H9 (cell line): Measurements from ENCODE around the gene LRP1-AS. TPM values are rescaled to one million over a fixed set of nuclear protein-coding genes. Genes with fewer than 3 reads are reported as not detected.

ENCODE experiments used
- DNase-seq: peaks from one replicate; pipeline ENCODE4 v3.0.0-alpha.2; 2017
- H2AFZ ChIP-seq: one replicate; pipeline ENCODE4 v1.6.1; 2013; ENCODE audit warnings: mild to moderate bottlenecking, low read length, control low read depth, moderate library complexity
- H2AK5ac ChIP-seq: 2 replicates; pipeline ENCODE4 v1.6.1; 2013; ENCODE audit warnings: low read length, control low read depth, mixed read lengths; ENCODE audit not compliant: insufficient read length
- H2BK120ac ChIP-seq: one replicate; pipeline ENCODE4 v1.6.1; 2013; ENCODE audit warnings: low read depth, mild to moderate bottlenecking, low read length, control low read depth, inconsistent platforms; ENCODE audit not compliant: poor library complexity, severe bottlenecking
- H2BK12ac ChIP-seq: 2 replicates; pipeline ENCODE4 v1.6.1; 2013; ENCODE audit warnings: low read length, control low read depth, mixed read lengths, low read depth; ENCODE audit not compliant: insufficient read length
- H2BK15ac ChIP-seq: 2 replicates; pipeline ENCODE4 v1.6.1; 2013; ENCODE audit warnings: low read depth, low read length, control low read depth
- H2BK20ac ChIP-seq: one replicate; pipeline ENCODE4 v1.6.1; 2013; ENCODE audit warnings: low read depth, mild to moderate bottlenecking, low read length, control low read depth, inconsistent platforms; ENCODE audit not compliant: poor library complexity, severe bottlenecking
- H2BK5ac ChIP-seq: 2 replicates; pipeline ENCODE4 v1.6.1; 2013; ENCODE audit warnings: low read length, control low read depth, mixed read lengths; ENCODE audit not compliant: insufficient read length
- H3K14ac ChIP-seq: 2 replicates; pipeline ENCODE4 v1.6.1; 2013; ENCODE audit warnings: low read length, control low read depth; ENCODE audit not compliant: insufficient read depth
- H3K18ac ChIP-seq: 2 replicates; pipeline ENCODE4 v1.6.1; 2013; ENCODE audit warnings: low read depth, mild to moderate bottlenecking, mixed read lengths, low read length, control low read depth; ENCODE audit not compliant: insufficient read length
- H3K23ac ChIP-seq: 2 replicates; pipeline ENCODE4 v1.6.1; 2013; ENCODE audit warnings: low read length, control low read depth, mixed read lengths, low read depth; ENCODE audit not compliant: insufficient read length
- H3K23me2 ChIP-seq: 2 replicates; pipeline ENCODE4 v1.6.1; 2013; ENCODE audit warnings: low read depth, mild to moderate bottlenecking, mixed read lengths, low read length, control low read depth; ENCODE audit not compliant: insufficient read length, poor library complexity, severe bottlenecking
- H3K27ac ChIP-seq: 2 replicates; pipeline ENCODE4 v1.5.1; 2013; ENCODE audit warnings: low read length, control low read depth, mixed read lengths, low read depth; ENCODE audit not compliant: insufficient read length
- H3K27me3 ChIP-seq: 2 replicates; pipeline ENCODE4 v1.6.1; 2013; ENCODE audit warnings: low read length, control low read depth, inconsistent platforms; ENCODE audit not compliant: insufficient read depth
- H3K4ac ChIP-seq: 2 replicates; pipeline ENCODE4 v1.6.1; 2013; ENCODE audit warnings: low read depth, mild to moderate bottlenecking, control low read depth, inconsistent platforms, low read length, moderate library complexity
- H3K4me1 ChIP-seq: 2 replicates; pipeline ENCODE4 v1.6.1; 2013; ENCODE audit warnings: low read length, control low read depth, inconsistent platforms; ENCODE audit not compliant: insufficient read depth
- H3K4me2 ChIP-seq: 2 replicates; pipeline ENCODE4 v1.6.1; 2013; ENCODE audit warnings: low read length, control low read depth, mixed read lengths; ENCODE audit not compliant: insufficient read length, insufficient read depth
- H3K56ac ChIP-seq: 2 replicates; pipeline ENCODE4 v1.6.1; 2013; ENCODE audit warnings: low read depth, mild to moderate bottlenecking, mixed read lengths, low read length, control low read depth; ENCODE audit not compliant: insufficient read length
- H3K79me1 ChIP-seq: 2 replicates; pipeline ENCODE4 v1.6.1; 2013; ENCODE audit warnings: low read depth, mild to moderate bottlenecking, moderate library complexity, low read length, control low read depth, inconsistent platforms; ENCODE audit not compliant: insufficient read depth, poor library complexity, severe bottlenecking
- H3K79me2 ChIP-seq: 2 replicates; pipeline ENCODE4 v1.6.1; 2013; ENCODE audit warnings: low read length, control low read depth, inconsistent platforms; ENCODE audit not compliant: insufficient read depth
- H3K9ac ChIP-seq: 2 replicates; pipeline ENCODE4 v1.6.1; 2013; ENCODE audit warnings: low read length, control low read depth, mixed read lengths; ENCODE audit not compliant: insufficient read length; ENCODE audit errors: extremely low read depth
- H3K9me3 ChIP-seq: one replicate; pipeline ENCODE4 v1.6.1; 2013; ENCODE audit warnings: low read depth, low read length, inconsistent platforms; ENCODE audit not compliant: control insufficient read depth
- H3T11ph ChIP-seq: one replicate; pipeline ENCODE4 v1.6.1; 2013; ENCODE audit warnings: mild to moderate bottlenecking, low read length, control low read depth, inconsistent platforms
- H4K20me1 ChIP-seq: one replicate; pipeline ENCODE4 v1.6.1; 2013; ENCODE audit not compliant: control insufficient read depth, insufficient read length, insufficient read depth
- H4K5ac ChIP-seq: 2 replicates; pipeline ENCODE4 v1.6.1; 2013; ENCODE audit warnings: low read depth, mild to moderate bottlenecking, mixed read lengths, low read length, control low read depth; ENCODE audit not compliant: insufficient read length
- H4K8ac ChIP-seq: replicated peaks from 2 replicates; pipeline ENCODE4 v1.6.1; 2013; ENCODE audit warnings: low read length, control low read depth, mixed read lengths, low read depth; ENCODE audit not compliant: insufficient read length
- H4K91ac ChIP-seq: 2 replicates; pipeline ENCODE4 v1.6.1; 2013; ENCODE audit warnings: low read depth, mild to moderate bottlenecking, moderate library complexity, mixed read lengths, low read length, control low read depth; ENCODE audit not compliant: insufficient read length
- H3K27ac Mint-ChIP-seq, 3 experiments: 2 replicates in 2 of 3; 3 replicates in 1 of 3; pipeline ENCODE4 v1.8.0; 2020 to 2021; ENCODE audit warnings: mixed read lengths in 3 of 3, mild to moderate bottlenecking in 1 of 3, moderate library complexity in 1 of 3
- H3K27me3 Mint-ChIP-seq: 2 replicates; pipeline ENCODE4 v1.8.0; 2021; ENCODE audit warnings: low read depth, mild to moderate bottlenecking, moderate library complexity, mixed read lengths
- H3K36me3 Mint-ChIP-seq, 3 experiments: 2 replicates in 2 of 3; 3 replicates in 1 of 3; pipeline ENCODE4 v1.8.0; 2020 to 2021; ENCODE audit warnings: low read depth in 3 of 3, mixed read lengths in 3 of 3; ENCODE audit not compliant: insufficient read depth in 1 of 3
- H3K4me1 Mint-ChIP-seq, 2 experiments: 2 replicates each; pipeline ENCODE4 v1.8.0; 2020; ENCODE audit warnings: mixed read lengths in 2 of 2
- H3K4me3 Mint-ChIP-seq, 2 experiments: 2 replicates in 1 of 2; 3 replicates in 1 of 2; pipeline ENCODE4 v1.8.0; 2020 to 2021; ENCODE audit warnings: mild to moderate bottlenecking in 2 of 2, mixed read lengths in 2 of 2, moderate library complexity in 1 of 2
- H3K9me3 Mint-ChIP-seq, 2 experiments: 2 replicates in 1 of 2; 3 replicates in 1 of 2; pipeline ENCODE4 v1.8.0; 2020; ENCODE audit warnings: mild to moderate bottlenecking in 2 of 2, mixed read lengths in 2 of 2, moderate library complexity in 1 of 2
- CTCF ChIP-seq: fragments of 200-600 bp; sonication (generic); conservative IDR thresholded peaks from 3 replicates; pipeline ENCODE4 v1.8.0; 2021; ENCODE audit warnings: antibody characterized with exemption, mild to moderate bottlenecking
- WGBS: extraction: QIAGEN DNeasy Blood & Tissue Kit; methylation state at CpG from one replicate; pipeline ENCODE4 v1.1.7; 2013; ENCODE audit warnings: missing lambda C conversion rate, low lambda C conversion rate, mixed read lengths; ENCODE audit not compliant: insufficient read length; ENCODE audit errors: extremely low coverage; 5-methylcytosine and 5-hydroxymethylcytosine counted together
- total RNA-seq: library from RNA; stranded (reverse); gene quantifications from 2 replicates; pipeline ENCODE4 v1.2.1, GENCODE V29; 2021

Gene LRP1-AS
- total RNA-seq, 1 experiment from 2014 or later, result not detected

DNA sequence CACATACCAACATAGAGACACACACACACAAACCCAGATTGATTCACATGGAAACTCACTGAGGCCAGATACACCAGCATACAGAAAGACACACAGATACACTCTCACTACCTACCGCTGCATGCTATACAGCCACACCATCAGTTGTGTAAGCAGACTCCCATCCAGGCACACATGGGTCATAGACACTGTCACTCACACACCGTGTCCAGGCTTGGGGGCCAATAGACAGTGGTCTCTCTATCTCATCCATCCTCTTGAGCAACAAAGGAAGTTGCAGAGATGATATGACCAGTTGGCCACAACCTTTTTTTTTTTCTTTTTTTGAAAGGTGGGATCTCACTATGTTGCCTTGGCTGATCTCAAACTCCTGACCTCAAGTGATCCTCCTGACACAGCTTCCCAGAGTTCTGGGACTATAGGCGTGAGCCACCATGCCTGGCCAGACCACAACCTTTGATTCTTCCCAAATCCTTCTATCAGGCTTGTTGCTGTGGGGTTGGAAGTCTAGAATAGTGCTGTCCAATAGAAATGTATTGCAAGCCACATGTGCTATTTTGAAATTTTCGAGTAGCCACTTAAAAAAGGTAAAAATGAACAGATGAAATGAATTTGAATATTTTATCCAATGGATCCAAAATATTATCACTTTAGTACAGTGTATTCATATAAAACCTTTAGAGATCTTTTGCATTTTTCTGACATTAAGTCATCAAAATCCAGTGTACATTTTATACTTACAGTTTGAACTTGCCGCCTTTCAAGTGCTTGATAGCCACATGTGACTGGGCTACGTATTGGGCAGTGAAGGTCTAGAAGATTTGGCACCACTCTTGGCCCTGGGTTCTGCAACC is 7.4 kb downstream of the LRP1-AS start:
- H3K27me3 Mint-ChIP-seq, result no peaks in the 10 kb centered on the region
- 0 out of 2 replicates have a peak, but pooled peaks cover 3% of the 10 kb centered on the region for H3K79me2 ChIP-seq
- no peak overlapping the region for H3T11ph ChIP-seq

More for the DNA sequence above, 7.4 kb downstream of the LRP1-AS start:
- H4K91ac ChIP-seq, result no peak overlapping the region
- H3K9me3 ChIP-seq, result no peaks in the 10 kb centered on the region
- no peak for DNase-seq
- H3K23me2 ChIP-seq, result no peaks in the 10 kb centered on the region
- no peak overlapping the region for H2AFZ ChIP-seq
- H3K27ac ChIP-seq, result no peak overlapping the region
- peaks cover under 1% of the 10 kb centered on the region; the same call in 1 of the 2 replicates for H3K4me1 ChIP-seq
- no peak overlapping the region for H3K56ac ChIP-seq
- H3K23ac ChIP-seq, result no peak overlapping the region
- H3K14ac ChIP-seq, result no peak overlapping the region
- H4K8ac ChIP-seq, result no peak overlapping the region
- Mint-ChIP-seq H3K27ac (0 out of 7 replicates have a peak overlapping the region, but pooled peaks of 1 of the 3 experiments have one; percentile 11), H3K9me3 (no peaks in the 10 kb centered on the region), H3K36me3 (peaks cover 28 to 73% (median 68%) of the 10 kb centered on the region in 3 experiments; a peak in 6 of 7 replicates), H3K4me1 (peaks cover 19 to 23% of the 10 kb centered on the region in 2 experiments), H3K4me3 (no peak overlapping the region)
- no peak overlapping the region for H2BK15ac ChIP-seq
- WGBS, result no CpG with 5 or more reads among the region's 6 CpGs
- H3K18ac ChIP-seq, result no peak overlapping the region
- no peak overlapping the region for H2BK120ac ChIP-seq
- no peak overlapping the region for H4K5ac ChIP-seq
- H3K79me1 ChIP-seq, result peaks cover 5% of the 10 kb centered on the region
- H3K4me2 ChIP-seq, result no peak overlapping the region
- H3K4ac ChIP-seq, result no peak overlapping the region
- H2AK5ac ChIP-seq, result no peak overlapping the region
- no peak overlapping the region for H3K9ac ChIP-seq
- no peak overlapping the region for H2BK5ac ChIP-seq
- no peak overlapping the region for H2BK20ac ChIP-seq
- TF ChIP-seq CTCF, result no peak
- no peak overlapping the region for H2BK12ac ChIP-seq
- no peaks in the 10 kb centered on the region for H3K27me3 ChIP-seq
- no peaks in the 10 kb centered on the region for H4K20me1 ChIP-seq
